ENCODE measurements around the gene UNC5B.

DNA sequence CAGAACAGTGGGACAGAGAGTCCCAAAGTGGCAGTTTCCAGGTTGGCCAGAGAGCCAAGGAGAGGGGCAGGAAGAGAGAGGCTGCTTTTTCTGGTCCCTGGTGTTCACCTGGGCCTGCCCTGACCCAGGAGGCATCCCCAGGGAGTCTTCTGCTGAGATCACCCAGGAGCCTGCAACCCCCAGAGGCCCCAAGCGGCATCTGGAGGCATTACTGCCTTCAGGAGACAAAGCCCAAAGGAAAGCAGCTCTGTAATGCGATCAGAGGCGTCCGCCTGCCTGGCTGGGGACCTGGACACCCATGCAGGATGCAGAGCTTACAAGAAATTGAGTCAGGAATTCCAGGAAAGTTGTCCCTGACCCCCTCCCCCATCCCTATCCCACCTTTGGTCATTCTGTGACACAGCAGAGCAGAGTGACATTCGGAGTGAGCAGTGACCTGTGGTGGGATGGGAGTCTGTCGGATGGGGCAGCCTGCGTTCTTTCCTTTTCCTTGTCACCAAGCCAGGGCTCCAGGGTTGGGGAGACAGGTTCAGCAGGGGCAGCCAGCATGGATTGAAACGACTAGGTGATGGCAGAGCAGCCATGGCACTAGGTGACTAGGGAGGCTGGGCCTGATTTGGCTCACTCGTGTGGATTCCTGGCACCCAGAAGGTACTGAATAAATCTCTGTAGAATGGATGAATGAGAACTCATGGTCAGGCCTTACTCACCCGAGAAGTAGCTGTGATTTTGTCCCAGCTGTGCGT is 10.4 kb downstream of the UNC5B start:
- TF ChIP-seq, protein P1, sequence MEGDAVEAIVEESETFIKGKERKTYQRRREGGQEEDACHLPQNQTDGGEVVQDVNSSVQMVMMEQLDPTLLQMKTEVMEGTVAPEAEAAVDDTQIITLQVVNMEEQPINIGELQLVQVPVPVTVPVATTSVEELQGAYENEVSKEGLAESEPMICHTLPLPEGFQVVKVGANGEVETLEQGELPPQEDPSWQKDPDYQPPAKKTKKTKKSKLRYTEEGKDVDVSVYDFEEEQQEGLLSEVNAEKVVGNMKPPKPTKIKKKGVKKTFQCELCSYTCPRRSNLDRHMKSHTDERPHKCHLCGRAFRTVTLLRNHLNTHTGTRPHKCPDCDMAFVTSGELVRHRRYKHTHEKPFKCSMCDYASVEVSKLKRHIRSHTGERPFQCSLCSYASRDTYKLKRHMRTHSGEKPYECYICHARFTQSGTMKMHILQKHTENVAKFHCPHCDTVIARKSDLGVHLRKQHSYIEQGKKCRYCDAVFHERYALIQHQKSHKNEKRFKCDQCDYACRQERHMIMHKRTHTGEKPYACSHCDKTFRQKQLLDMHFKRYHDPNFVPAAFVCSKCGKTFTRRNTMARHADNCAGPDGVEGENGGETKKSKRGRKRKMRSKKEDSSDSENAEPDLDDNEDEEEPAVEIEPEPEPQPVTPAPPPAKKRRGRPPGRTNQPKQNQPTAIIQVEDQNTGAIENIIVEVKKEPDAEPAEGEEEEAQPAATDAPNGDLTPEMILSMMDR (IDR thresholded peaks at IDR 0.05 in 2 of 3, conservative IDR thresholded peaks at IDR 0.05 in 1 of 3; ENCODE audit: borderline replicate concordance in 1 of 3, insufficient read depth in 1 of 3, low read depth in 2 of 3, low read length in 2 of 3) = no peak
- no peak for TF ChIP-seq ELF1 (IDR thresholded peaks at IDR 0.05; ENCODE audit: borderline replicate concordance, low read depth)
- TF ChIP-seq EZH2 (IDR thresholded peaks at IDR 0.05) = no peak
- no peak for TF ChIP-seq YY1 (IDR thresholded peaks at IDR 0.05; ENCODE audit: extremely low read depth, insufficient replicate concordance, low read depth, low read length)
- TF ChIP-seq, protein P2, sequence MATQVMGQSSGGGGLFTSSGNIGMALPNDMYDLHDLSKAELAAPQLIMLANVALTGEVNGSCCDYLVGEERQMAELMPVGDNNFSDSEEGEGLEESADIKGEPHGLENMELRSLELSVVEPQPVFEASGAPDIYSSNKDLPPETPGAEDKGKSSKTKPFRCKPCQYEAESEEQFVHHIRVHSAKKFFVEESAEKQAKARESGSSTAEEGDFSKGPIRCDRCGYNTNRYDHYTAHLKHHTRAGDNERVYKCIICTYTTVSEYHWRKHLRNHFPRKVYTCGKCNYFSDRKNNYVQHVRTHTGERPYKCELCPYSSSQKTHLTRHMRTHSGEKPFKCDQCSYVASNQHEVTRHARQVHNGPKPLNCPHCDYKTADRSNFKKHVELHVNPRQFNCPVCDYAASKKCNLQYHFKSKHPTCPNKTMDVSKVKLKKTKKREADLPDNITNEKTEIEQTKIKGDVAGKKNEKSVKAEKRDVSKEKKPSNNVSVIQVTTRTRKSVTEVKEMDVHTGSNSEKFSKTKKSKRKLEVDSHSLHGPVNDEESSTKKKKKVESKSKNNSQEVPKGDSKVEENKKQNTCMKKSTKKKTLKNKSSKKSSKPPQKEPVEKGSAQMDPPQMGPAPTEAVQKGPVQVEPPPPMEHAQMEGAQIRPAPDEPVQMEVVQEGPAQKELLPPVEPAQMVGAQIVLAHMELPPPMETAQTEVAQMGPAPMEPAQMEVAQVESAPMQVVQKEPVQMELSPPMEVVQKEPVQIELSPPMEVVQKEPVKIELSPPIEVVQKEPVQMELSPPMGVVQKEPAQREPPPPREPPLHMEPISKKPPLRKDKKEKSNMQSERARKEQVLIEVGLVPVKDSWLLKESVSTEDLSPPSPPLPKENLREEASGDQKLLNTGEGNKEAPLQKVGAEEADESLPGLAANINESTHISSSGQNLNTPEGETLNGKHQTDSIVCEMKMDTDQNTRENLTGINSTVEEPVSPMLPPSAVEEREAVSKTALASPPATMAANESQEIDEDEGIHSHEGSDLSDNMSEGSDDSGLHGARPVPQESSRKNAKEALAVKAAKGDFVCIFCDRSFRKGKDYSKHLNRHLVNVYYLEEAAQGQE (IDR thresholded peaks at IDR 0.05; ENCODE audit: low read depth) = no peak
- no peak for TF ChIP-seq POLR2AphosphoS5 (IDR thresholded peaks at IDR 0.05; ENCODE audit: low read depth, low read length)

Data from HCT116 (cell line).